Left lung (tissue), 14 donors: ENCODE measurements around the gene WLS. TPM values are rescaled to one million over a fixed set of nuclear protein-coding genes. Genes with fewer than 3 reads are reported as not detected.
A peak's percentile ranks its signal among the peaks of the same experiment; 100 is the strongest.

Experiments used
- ATAC-seq: fragments of 200-7000 bp; cut with Tn5 transposase; one replicate; pipeline ENCODE4 v1.9.1; 2020; ENCODE audit warnings: moderate library complexity
- DNase-seq, 4 donors: peaks; one replicate each; pipeline ENCODE4 v3.0.0-alpha.2; 2013 to 2020
- H3K27ac ChIP-seq, 2 donors: fragments of 200-600 bp; sonication (generic) in 1 of 2; one replicate each; pipeline versions ENCODE4 v1.5.0 to v1.8.0; 2020 to 2021
- H3K27me3 ChIP-seq, 2 donors: fragments of 200-600 bp; sonication (generic) in 1 of 2; one replicate each; pipeline versions ENCODE4 v1.5.0 to v1.8.0; 2020 to 2021
- H3K36me3 ChIP-seq, 2 donors: fragments of 200-600 bp; sonication (generic) in 1 of 2; one replicate each; pipeline versions ENCODE4 v1.5.0 to v1.8.0; 2020 to 2021
- H3K4me1 ChIP-seq, 2 donors: fragments of 200-600 bp; one replicate each; pipeline ENCODE4 v1.8.0; 2021
- H3K4me3 ChIP-seq, 2 donors: fragments of 200-600 bp; sonication (generic) in 1 of 2; one replicate each; pipeline versions ENCODE4 v1.5.0 to v1.8.0; 2020 to 2021; ENCODE audit warnings: mild to moderate bottlenecking in 1 of 2
- H3K9me3 ChIP-seq, 2 donors: fragments of 200-600 bp; sonication (generic) in 1 of 2; one replicate each; pipeline versions ENCODE4 v1.5.0 to v1.8.0; 2020 to 2021
- CTCF ChIP-seq, 2 donors: fragments of 200-600 bp; sonication (generic) in 1 of 2; IDR thresholded peaks; one replicate each; pipeline versions ENCODE4 v1.5.0 to v1.8.0; 2021; ENCODE audit warnings: antibody characterized with exemption in 2 of 2
- intact Hi-C, 2 donors: fragments of 100-400 bp; cut with DNase I; formaldehyde crosslinking; loops; one replicate each; pipeline versions ENCODE4 v1.11.2 to v1.14.2; 2022
- long read RNA-seq, 12 donors: library from polyadenylated mRNA in 2 of 12; unstranded in 2 of 12; transcript quantifications; one replicate each; pipeline ENCODE4 v2.0.0 and lab custom pipeline, GENCODE V29; 2019 to 2026
- polyA plus RNA-seq, 6 donors: library from polyadenylated mRNA; unstranded; fragments of 120-200 nt; gene quantifications; one replicate each; pipeline ENCODE4 v1.2.1, GENCODE V29; 2013; ENCODE audit not compliant: insufficient read length in 6 of 6
- total RNA-seq, 2 donors: library from RNA; stranded (reverse); fragmentation: NEBNext Ultra II Directional; extraction: Animal tissue kit (Norgen Biotek cat#: 25700); gene quantifications; one replicate each; pipeline ENCODE4 v1.2.1, GENCODE V29; 2021
- donor health status: DM: no; HTN: yes; CAD: no.
- donor health status: DM: no; HTN: no; CAD: no.

Gene WLS
- total RNA-seq: 100 to 1,000 TPM in 1 of 2 donors, 10 to 100 TPM in 1; 85.7 to 127 TPM
- 100 to 1,000 TPM; 126 to 176 (median 142) TPM for polyA plus RNA-seq
- long read RNA-seq, donor 1, transcript WLS-203 (2 exons, 700 nt): minor isoform, 13 of 87 reads
- long read RNA-seq, donor 1, transcript WLS-201 (12 exons, 2,748 nt): major isoform, 17 of 87 reads
- long read RNA-seq, donor 1, partial matches to known transcripts: 43 of 87 reads
- long read RNA-seq, donor 1, other reads (novel, unspliced or antisense): 11 of 87 reads
- long read RNA-seq, donor 2, transcript WLS-201 (12 exons, 2,748 nt): major isoform, 11 of 39 reads
- long read RNA-seq, donor 2, partial matches to known transcripts: 22 of 39 reads
- long read RNA-seq, donor 2, other reads (novel, unspliced or antisense): 0 of 39 reads
- long read RNA-seq, donor 3, transcript WLS-201 (12 exons, 2,748 nt): major isoform, 20 of 32 reads
- long read RNA-seq, donor 3, partial matches to known transcripts: 0 of 32 reads
- long read RNA-seq, donor 3, other reads (novel, unspliced or antisense): 6 of 32 reads
- long read RNA-seq, donor 4, partial matches to known transcripts: 2 of 23 reads
- long read RNA-seq, donor 4, other reads (novel, unspliced or antisense): 17 of 23 reads
- long read RNA-seq, donor 5, transcript WLS-201 (12 exons, 2,748 nt): major isoform, 23 of 38 reads
- long read RNA-seq, donor 5, partial matches to known transcripts: 9 of 38 reads
- long read RNA-seq, donor 5, other reads (novel, unspliced or antisense): 0 of 38 reads
- long read RNA-seq, donor 6, transcript WLS-201 (12 exons, 2,748 nt): major isoform, 13 of 22 reads
- long read RNA-seq, donor 6, partial matches to known transcripts: 6 of 22 reads
- long read RNA-seq, donor 6, other reads (novel, unspliced or antisense): 0 of 22 reads
- long read RNA-seq, donor 7, transcript WLS-203 (2 exons, 700 nt): minor isoform, 8 of 31 reads
- long read RNA-seq, donor 7, transcript WLS-201 (12 exons, 2,748 nt): major isoform, 16 of 31 reads
- long read RNA-seq, donor 7, partial matches to known transcripts: 6 of 31 reads
- long read RNA-seq, donor 7, other reads (novel, unspliced or antisense): 0 of 31 reads
- long read RNA-seq, donor 8, transcript WLS-201 (12 exons, 2,748 nt): major isoform, 8 of 50 reads
- long read RNA-seq, donor 8, partial matches to known transcripts: 30 of 50 reads
- long read RNA-seq, donor 8, other reads (novel, unspliced or antisense): 6 of 50 reads
- long read RNA-seq, donor 9: 0 reads
- long read RNA-seq, donor 10, partial matches to known transcripts: 0 of 5 reads
- long read RNA-seq, donor 10, other reads (novel, unspliced or antisense): 4 of 5 reads
- long read RNA-seq, donor 11, transcript WLS-203 (2 exons, 700 nt): minor isoform, 9 of 52 reads
- long read RNA-seq, donor 11, transcript WLS-201 (12 exons, 2,748 nt): major isoform, 22 of 52 reads
- long read RNA-seq, donor 11, partial matches to known transcripts: 18 of 52 reads
- long read RNA-seq, donor 11, other reads (novel, unspliced or antisense): 0 of 52 reads
- long read RNA-seq, donor 12, transcript WLS-201 (12 exons, 2,748 nt): major isoform, 11 of 24 reads
- long read RNA-seq, donor 12, partial matches to known transcripts: 5 of 24 reads
- long read RNA-seq, donor 12, other reads (novel, unspliced or antisense): 0 of 24 reads

GRCh38 chr1:68232289-68233148, at the start of gene WLS:
Gene WLS (minus strand): TSS chr1:68232523. CDS start chr1:68232299, 224 bp downstream.
- H3K4me1 ChIP-seq: peaks cover 11 to 31% of the 10 kb centered on the region in 2 donors
- TF ChIP-seq CTCF (IDR thresholded peaks at IDR 0.05): no peak
- intact Hi-C loops: no loop called here
- no peaks in the 10 kb centered on the region for H3K36me3 ChIP-seq
- DNase-seq: peak; percentile 82 to 93 (median 88)
- ATAC-seq: peak; percentile 86
- peak within 1 kb of the TSS; percentile 48 to 78 for H3K27ac ChIP-seq
- H3K9me3 ChIP-seq: no peaks in the 10 kb centered on the region
- H3K27me3 ChIP-seq: peaks cover 0 to 26% of the 10 kb centered on the region in 2 donors
- H3K4me3 ChIP-seq: peak within 1 kb of the TSS; percentile 63 to 71

- intact Hi-C loops: no loop called here
- ATAC-seq: no peak
These were observed 48.0 kb upstream of the WLS start for GRCh38 chr1:68280286-68280685.

GRCh38 chr1:68279846-68280245, 47.5 kb upstream of the WLS start:
- intact Hi-C loops: no loop called here
- no peak overlapping the region for H3K4me3 ChIP-seq
- no peak for TF ChIP-seq CTCF (IDR thresholded peaks at IDR 0.05)
- H3K9me3 ChIP-seq: no peaks in the 10 kb centered on the region
- H3K4me1 ChIP-seq: no peaks in the 10 kb centered on the region
- ATAC-seq: no peak
- DNase-seq: no peak
- no peaks in the 10 kb centered on the region for H3K27me3 ChIP-seq
- H3K36me3 ChIP-seq: no peaks in the 10 kb centered on the region
- no peak overlapping the region for H3K27ac ChIP-seq

More at GRCh38 chr1:68280286-68280685, 48.0 kb upstream of the WLS start:
- H3K27me3 ChIP-seq: no peaks in the 10 kb centered on the region
- no peaks in the 10 kb centered on the region for H3K4me1 ChIP-seq
- H3K9me3 ChIP-seq: no peaks in the 10 kb centered on the region
- DNase-seq: no peak
- H3K36me3 ChIP-seq: no peaks in the 10 kb centered on the region
- no peak for TF ChIP-seq CTCF (IDR thresholded peaks at IDR 0.05)
- H3K27ac ChIP-seq: no peak overlapping the region
- no peak overlapping the region for H3K4me3 ChIP-seq

- no peak overlapping the region for H3K27ac ChIP-seq
- no peaks in the 10 kb centered on the region for H3K9me3 ChIP-seq
- ATAC-seq: no peak
- H3K4me1 ChIP-seq: no peaks in the 10 kb centered on the region
- TF ChIP-seq CTCF (IDR thresholded peaks at IDR 0.05): no peak
- no peaks in the 10 kb centered on the region for H3K36me3 ChIP-seq
- no peak for DNase-seq
- no peaks in the 10 kb centered on the region for H3K27me3 ChIP-seq
- H3K4me3 ChIP-seq: no peak overlapping the region
- intact Hi-C loops: no loop called here
These were observed 45.9 kb upstream of the WLS start for GRCh38 chr1:68278221-68278620.
